Liver (tissue), 9 donors: ENCODE measurements around the gene YAF2. TPM values are rescaled to one million over a fixed set of nuclear protein-coding genes. Genes with fewer than 3 reads are reported as not detected.

Experiments used
- DNase-seq: peaks from one replicate; pipeline ENCODE4 v3.0.0-alpha.2; 2017; ENCODE audit warnings: low spot score
- H3K27ac ChIP-seq, 2 donors: one replicate each; pipeline ENCODE4 v1.7.0; 2013; ENCODE audit warnings: inconsistent platforms in 2 of 2, low read length in 2 of 2, control low read depth in 1 of 2, low read depth in 1 of 2, mild to moderate bottlenecking in 1 of 2
- H3K27me3 ChIP-seq, 4 donors: one replicate each; pipeline versions ENCODE4 v1.6.1 to v1.7.0; 2013; ENCODE audit warnings: low read length in 3 of 4, inconsistent platforms in 1 of 4, mild to moderate bottlenecking in 1 of 4, moderate library complexity in 1 of 4; ENCODE audit not compliant: control insufficient read depth in 4 of 4, insufficient read depth in 4 of 4
- H3K36me3 ChIP-seq, 4 donors: one replicate each; pipeline versions ENCODE4 v1.6.1 to v1.7.0; 2013; ENCODE audit warnings: low read length in 3 of 4, mild to moderate bottlenecking in 3 of 4, low read depth in 1 of 4, moderate library complexity in 1 of 4; ENCODE audit not compliant: control insufficient read depth in 4 of 4, insufficient read depth in 3 of 4
- H3K4me1 ChIP-seq, 4 donors: one replicate each; pipeline versions ENCODE4 v1.6.1 to v1.7.0; 2013; ENCODE audit warnings: low read length in 3 of 4, mild to moderate bottlenecking in 3 of 4, moderate library complexity in 1 of 4; ENCODE audit not compliant: control insufficient read depth in 4 of 4, insufficient read depth in 4 of 4
- H3K4me3 ChIP-seq, 3 donors: one replicate each; pipeline versions ENCODE4 v1.6.1 to v1.7.0; 2013; ENCODE audit warnings: low read length in 3 of 3, control low read depth in 1 of 3, low read depth in 1 of 3, mild to moderate bottlenecking in 1 of 3
- H3K9ac ChIP-seq, 2 donors: one replicate each; pipeline ENCODE4 v1.7.0; 2013; ENCODE audit warnings: low read length in 2 of 2, mild to moderate bottlenecking in 2 of 2, moderate library complexity in 2 of 2, control low read depth in 1 of 2, low read depth in 1 of 2
- H3K9me3 ChIP-seq, 4 donors: one replicate each; pipeline versions ENCODE4 v1.6.1 to v1.7.0; 2013; ENCODE audit warnings: low read length in 3 of 4; ENCODE audit not compliant: control insufficient read depth in 4 of 4
- ATF3 ChIP-seq: IDR thresholded peaks from 2 replicates; pipeline ENCODE4 v1.6.1; 2016; ENCODE audit warnings: antibody characterized with exemption
- CTCF ChIP-seq: fragments of 150-350 bp; IDR thresholded peaks from 2 replicates; pipeline ENCODE4 v1.5.1; 2017; ENCODE audit warnings: improper control_type of control experiment, low read depth, low read length; ENCODE audit not compliant: missing input control
- EGR1 ChIP-seq, 2 donors: IDR thresholded peaks; 2 replicates each; pipeline ENCODE4 v1.6.1; 2016 to 2018; ENCODE audit warnings: antibody characterized with exemption in 2 of 2, low read depth in 2 of 2
- FOXA2 ChIP-seq: IDR thresholded peaks from 2 replicates; pipeline ENCODE4 v1.6.1; 2016; ENCODE audit warnings: antibody characterized with exemption
- GABPA ChIP-seq, 2 donors: IDR thresholded peaks in 1 of 2; conservative IDR thresholded peaks in 1 of 2; 2 replicates each; pipeline ENCODE4 v1.6.1; 2016; ENCODE audit warnings: antibody characterized with exemption in 2 of 2, mild to moderate bottlenecking in 1 of 2, moderate library complexity in 1 of 2
- HNF4A ChIP-seq, 2 donors: conservative IDR thresholded peaks; 2 replicates each; pipeline ENCODE4 v1.6.1; 2016; ENCODE audit warnings: antibody characterized with exemption in 2 of 2, mild to moderate bottlenecking in 2 of 2
- HNF4G ChIP-seq: IDR thresholded peaks from 2 replicates; pipeline ENCODE4 v1.6.1; 2016; ENCODE audit warnings: antibody characterized with exemption
- JUND ChIP-seq, 2 donors: IDR thresholded peaks; 2 replicates each; pipeline ENCODE4 v1.6.1; 2016; ENCODE audit warnings: antibody characterized with exemption in 2 of 2
- NR2F2 ChIP-seq: IDR thresholded peaks from 2 replicates; pipeline ENCODE4 v1.6.1; 2016; ENCODE audit warnings: antibody characterized with exemption
- RAD21 ChIP-seq, 2 donors: IDR thresholded peaks; 2 replicates each; pipeline ENCODE4 v1.6.1; 2016; ENCODE audit warnings: antibody characterized with exemption in 2 of 2, mild to moderate bottlenecking in 2 of 2
- REST ChIP-seq: IDR thresholded peaks from 2 replicates; pipeline ENCODE4 v1.6.1; 2016; ENCODE audit warnings: antibody characterized with exemption, mild to moderate bottlenecking
- TAF1 ChIP-seq: conservative IDR thresholded peaks from 2 replicates; pipeline ENCODE4 v1.6.1; 2016; ENCODE audit warnings: antibody characterized with exemption, mild to moderate bottlenecking
- ZBTB33 ChIP-seq: IDR thresholded peaks from 2 replicates; pipeline ENCODE4 v1.6.1; 2016; ENCODE audit warnings: antibody characterized with exemption
- WGBS: extraction: QIAGEN DNeasy Blood & Tissue Kit; methylation state at CpG from one replicate; pipeline ENCODE4 v1.1.7; 2013; 5-methylcytosine and 5-hydroxymethylcytosine counted together
- polyA plus RNA-seq, 2 donors: library from polyadenylated mRNA; stranded (reverse) in 1 of 2; unstranded in 1 of 2; fragments of 200-250 nt in 1 of 2; fragments of >200 nt in 1 of 2; fragmentation: Nextera tagmentation in 1 of 2; extraction: Ambion mirVana in 1 of 2; gene quantifications; one replicate each; pipeline versions ENCODE4 v1.2.1 to v1.2.3, GENCODE V29; 2013 to 2015
- total RNA-seq, 2 donors: library from RNA; depleted of rRNA; stranded (reverse); fragments of >200 nt; gene quantifications; one replicate each; pipeline ENCODE4 v1.2.3, GENCODE V29; 2014
- donor health status: healthy.
- donor health status: healthy.
- donor health status: healthy.
- donor health status: healthy.
- donor health status: healthy.

YAF2 gene
- total and polyA plus RNA-seq, 4 donors = 7.3 to 22.9 (median 16.2) TPM

- DNase-seq = no peak
These were observed 75.9 kb downstream of the YAF2 start for GRCh38 chr12:42162193-42162592.

GRCh38 chr12:42161529-42161928, 76.5 kb downstream of the YAF2 start:
- no peak for TF ChIP-seq TAF1
- DNase-seq = no peak
- 92% methylated on average over 1 of the region's 1 CpG for WGBS
- Histone ChIP-seq H3K9ac (no peak overlapping the region), H3K36me3 (peaks cover 0 to 10% (median 8%) of the 10 kb centered on the region in 4 donors), H3K4me3 (no peak overlapping the region), H3K9me3 (no peaks in the 10 kb centered on the region), H3K27ac (no peak overlapping the region), H3K4me1 (peaks cover 0 to 6% (median under 1%) of the 10 kb centered on the region in 4 donors), H3K27me3 (no peaks in the 10 kb centered on the region)

More at GRCh38 chr12:42162193-42162592, 75.9 kb downstream of the YAF2 start:
- no peak overlapping the region for H3K27ac ChIP-seq
- H3K9ac ChIP-seq = no peak overlapping the region
- peaks cover 0 to 6% (median 0%) of the 10 kb centered on the region in 4 donors for H3K4me1 ChIP-seq
- H3K4me3 ChIP-seq = no peak overlapping the region
- H3K27me3 ChIP-seq = no peaks in the 10 kb centered on the region
- H3K36me3 ChIP-seq = peaks cover 0 to 10% (median 8%) of the 10 kb centered on the region in 4 donors
- no peak for TF ChIP-seq GABPA (IDR thresholded peaks at IDR 0.05 in 1 of 2, conservative IDR thresholded peaks at IDR 0.05 in 1 of 2)
- TF ChIP-seq HNF4A (conservative IDR thresholded peaks at IDR 0.05) = peak; percentile 46 to 55
- H3K9me3 ChIP-seq = no peaks in the 10 kb centered on the region

GRCh38 chr12:42156232-42156631, 81.8 kb downstream of the YAF2 start:
- WGBS = 38% methylated on average over 2 of the region's 2 CpGs
- no peaks in the 10 kb centered on the region for H3K9me3 ChIP-seq
- DNase-seq = no peak
- H3K4me1 ChIP-seq = peaks cover 0 to 5% (median under 1%) of the 10 kb centered on the region in 4 donors
- H3K4me3 ChIP-seq = no peak overlapping the region
- H3K9ac ChIP-seq = no peak overlapping the region
- H3K27me3 ChIP-seq = no peaks in the 10 kb centered on the region
- H3K27ac ChIP-seq = no peak overlapping the region
- no peak for TF ChIP-seq JUND (IDR thresholded peaks at IDR 0.05)
- no peak for TF ChIP-seq FOXA2
- no peak for TF ChIP-seq HNF4G
- TF ChIP-seq ATF3 = no peak
- no peak for TF ChIP-seq REST
- TF ChIP-seq GABPA (IDR thresholded peaks at IDR 0.05 in 1 of 2, conservative IDR thresholded peaks at IDR 0.05 in 1 of 2) = no peak
- no peak for TF ChIP-seq ZBTB33
- TF ChIP-seq CTCF = no peak
- TF ChIP-seq NR2F2 = no peak
- TF ChIP-seq RAD21 (IDR thresholded peaks at IDR 0.05) = no peak
- TF ChIP-seq HNF4A (conservative IDR thresholded peaks at IDR 0.05) = no peak
- no peak for TF ChIP-seq TAF1
- no peak for TF ChIP-seq EGR1 (IDR thresholded peaks at IDR 0.05; ENCODE audit: low read depth in 2 of 2)
- H3K36me3 ChIP-seq = peaks cover 0 to 10% (median 8%) of the 10 kb centered on the region in 4 donors
